Lung (tissue), 12 donors: ENCODE data around the gene MECP2. TPM values are rescaled to one million over a fixed set of nuclear protein-coding genes. Genes with fewer than 3 reads are reported as not detected.

Experiments used
- ATAC-seq: fragments of 200-7000 bp; cut with Tn5 transposase; one replicate; pipeline ENCODE4 v1.9.1; 2020; ENCODE audit warnings: moderate number of reproducible peaks; ENCODE audit not compliant: insufficient read depth, low FRiP score
- DNase-seq, 3 donors: peaks; one replicate each; pipeline ENCODE4 v3.0.0-alpha.2; 2013 to 2017
- H3K27ac ChIP-seq, 2 donors: one replicate each; pipeline ENCODE4 v1.5.1; 2013; ENCODE audit warnings: mild to moderate bottlenecking in 2 of 2, moderate library complexity in 2 of 2, control low read depth in 1 of 2, inconsistent platforms in 1 of 2, low read depth in 1 of 2, low read length in 1 of 2
- H3K27me3 ChIP-seq, 3 donors: one replicate each; pipeline ENCODE4 v1.5.1; 2013; ENCODE audit warnings: low read length in 2 of 3; ENCODE audit not compliant: control insufficient read depth in 3 of 3, insufficient read depth in 3 of 3
- H3K36me3 ChIP-seq, 4 donors: one replicate each; pipeline ENCODE4 v1.5.1; 2013; ENCODE audit warnings: low read length in 4 of 4, mild to moderate bottlenecking in 1 of 4, moderate library complexity in 1 of 4; ENCODE audit not compliant: control insufficient read depth in 4 of 4, insufficient read depth in 4 of 4
- H3K4me1 ChIP-seq, 5 donors: one replicate each; pipeline ENCODE4 v1.5.1; 2013; ENCODE audit warnings: low read length in 5 of 5, mild to moderate bottlenecking in 2 of 5, moderate library complexity in 1 of 5; ENCODE audit not compliant: control insufficient read depth in 5 of 5, insufficient read depth in 5 of 5
- H3K4me3 ChIP-seq: one replicate; pipeline ENCODE4 v1.5.1; 2013; ENCODE audit warnings: mild to moderate bottlenecking, control low read depth, moderate library complexity
- H3K9ac ChIP-seq, 2 donors: one replicate each; pipeline ENCODE4 v1.5.1; 2013; ENCODE audit warnings: low read length in 2 of 2, control low read depth in 1 of 2; ENCODE audit not compliant: insufficient read depth in 1 of 2
- H3K9me3 ChIP-seq, 4 donors: one replicate each; pipeline ENCODE4 v1.5.1; 2013; ENCODE audit warnings: low read length in 3 of 4, mild to moderate bottlenecking in 1 of 4, moderate library complexity in 1 of 4; ENCODE audit not compliant: control insufficient read depth in 4 of 4, insufficient read depth in 3 of 4
- WGBS, 2 donors: extraction: QIAGEN DNeasy Blood & Tissue Kit; methylation state at CpG; one replicate each; pipeline ENCODE4 v1.1.7; 2013; 5-methylcytosine and 5-hydroxymethylcytosine counted together
- polyA plus RNA-seq, 2 donors: library from polyadenylated mRNA; stranded (reverse); fragments of 200-250 nt; gene quantifications; one replicate each; pipeline ENCODE4 v1.2.1, GENCODE V29; 2013
- total RNA-seq, 2 donors: library from RNA; depleted of rRNA in 1 of 2; stranded (reverse); fragments of >200 nt in 1 of 2; gene quantifications; one replicate each; pipeline ENCODE4 v1.2.1, GENCODE V29; 2014 to 2021
- TF ChIP-seq, protein P1 (sequence below): IDR thresholded peaks from 2 replicates; pipeline ENCODE4 v1.5.1; 2012; ENCODE audit warnings: mild to moderate bottlenecking; ENCODE audit errors: control extremely low read depth, extremely low read depth
- donor health status: control.
- donor health status: control.
- donor health status: Bipolar disorder and iron deficiency.
- donor health status: healthy.
- donor health status: DM: yes; HTN: yes; CAD: no.

Gene MECP2
- total and polyA plus RNA-seq, 4 donors = 20.4 to 62.9 (median 38.9) TPM

DNA sequence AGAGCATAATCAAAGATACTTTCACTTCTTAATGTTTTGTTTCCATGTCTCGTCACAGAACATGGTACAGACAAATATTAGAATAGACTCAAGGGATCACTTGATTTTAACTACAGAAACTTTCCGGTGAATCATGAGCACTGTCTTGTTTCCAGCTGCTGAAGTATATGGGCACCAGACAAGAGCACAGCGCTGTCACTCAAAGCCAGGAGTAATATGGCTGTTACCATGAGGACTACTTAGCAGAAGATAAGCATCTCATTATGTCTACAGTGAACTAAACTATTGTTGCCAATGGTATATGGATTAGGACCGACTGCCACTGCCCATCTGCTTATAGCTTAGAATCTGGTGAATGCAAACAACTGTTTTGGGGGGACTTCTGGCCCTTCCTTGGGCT, 34.3 kb downstream of the MECP2 start:
- Histone ChIP-seq H3K9ac (no peak overlapping the region), H3K27me3 (peaks cover 0 to 7% (median 0%) of the 10 kb centered on the region in 3 donors), H3K9me3 (no peaks in the 10 kb centered on the region), H3K4me3 (no peak overlapping the region), H3K36me3 (no peaks in the 10 kb centered on the region), H3K27ac (no peak overlapping the region), H3K4me1 (peaks cover 0 to 30% (median 5%) of the 10 kb centered on the region in 5 donors)
- DNase-seq (no peak), ATAC-seq (no peak)
- TF ChIP-seq, protein P1, sequence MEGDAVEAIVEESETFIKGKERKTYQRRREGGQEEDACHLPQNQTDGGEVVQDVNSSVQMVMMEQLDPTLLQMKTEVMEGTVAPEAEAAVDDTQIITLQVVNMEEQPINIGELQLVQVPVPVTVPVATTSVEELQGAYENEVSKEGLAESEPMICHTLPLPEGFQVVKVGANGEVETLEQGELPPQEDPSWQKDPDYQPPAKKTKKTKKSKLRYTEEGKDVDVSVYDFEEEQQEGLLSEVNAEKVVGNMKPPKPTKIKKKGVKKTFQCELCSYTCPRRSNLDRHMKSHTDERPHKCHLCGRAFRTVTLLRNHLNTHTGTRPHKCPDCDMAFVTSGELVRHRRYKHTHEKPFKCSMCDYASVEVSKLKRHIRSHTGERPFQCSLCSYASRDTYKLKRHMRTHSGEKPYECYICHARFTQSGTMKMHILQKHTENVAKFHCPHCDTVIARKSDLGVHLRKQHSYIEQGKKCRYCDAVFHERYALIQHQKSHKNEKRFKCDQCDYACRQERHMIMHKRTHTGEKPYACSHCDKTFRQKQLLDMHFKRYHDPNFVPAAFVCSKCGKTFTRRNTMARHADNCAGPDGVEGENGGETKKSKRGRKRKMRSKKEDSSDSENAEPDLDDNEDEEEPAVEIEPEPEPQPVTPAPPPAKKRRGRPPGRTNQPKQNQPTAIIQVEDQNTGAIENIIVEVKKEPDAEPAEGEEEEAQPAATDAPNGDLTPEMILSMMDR = no peak
- 73 to 83% methylated on average over 4 of the region's 4 CpGs for WGBS, 2 donors

DNA sequence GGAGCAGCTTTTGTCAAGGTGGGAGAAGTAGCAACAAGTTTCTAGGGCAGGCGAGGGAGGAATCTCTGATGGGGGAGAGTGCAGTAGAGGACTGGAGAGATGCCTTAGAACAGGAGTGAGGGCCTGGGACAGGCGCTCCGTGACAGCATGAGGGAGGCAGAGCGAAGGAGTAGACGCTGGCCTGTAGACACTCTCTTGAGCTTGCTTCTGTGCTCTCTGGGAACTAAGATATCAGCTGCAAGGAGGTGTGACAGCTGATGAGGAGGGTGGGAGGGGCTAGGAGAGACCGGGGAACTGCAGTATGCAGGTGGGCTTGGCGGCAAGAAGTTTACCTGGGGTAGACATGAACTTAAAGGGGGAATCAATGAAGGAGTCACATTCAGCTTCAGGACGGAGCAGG, 35.7 kb downstream of the MECP2 start:
- ATAC-seq (no peak), DNase-seq (no peak)
- no peaks in the 10 kb centered on the region for H3K36me3 ChIP-seq
- TF ChIP-seq, protein P1 = no peak
- H3K9ac ChIP-seq = no peak overlapping the region
- H3K4me1 ChIP-seq = peaks cover 0 to 37% (median 5%) of the 10 kb centered on the region in 5 donors
- WGBS, 2 donors = 82 to 84% methylated on average over 8 of the region's 8 CpGs
- H3K27ac ChIP-seq = no peak overlapping the region
- H3K4me3 ChIP-seq = no peak overlapping the region
- peaks cover 0 to 1% (median 0%) of the 10 kb centered on the region in 4 donors for H3K9me3 ChIP-seq
- peaks cover 0 to 7% (median 0%) of the 10 kb centered on the region in 3 donors for H3K27me3 ChIP-seq

DNA sequence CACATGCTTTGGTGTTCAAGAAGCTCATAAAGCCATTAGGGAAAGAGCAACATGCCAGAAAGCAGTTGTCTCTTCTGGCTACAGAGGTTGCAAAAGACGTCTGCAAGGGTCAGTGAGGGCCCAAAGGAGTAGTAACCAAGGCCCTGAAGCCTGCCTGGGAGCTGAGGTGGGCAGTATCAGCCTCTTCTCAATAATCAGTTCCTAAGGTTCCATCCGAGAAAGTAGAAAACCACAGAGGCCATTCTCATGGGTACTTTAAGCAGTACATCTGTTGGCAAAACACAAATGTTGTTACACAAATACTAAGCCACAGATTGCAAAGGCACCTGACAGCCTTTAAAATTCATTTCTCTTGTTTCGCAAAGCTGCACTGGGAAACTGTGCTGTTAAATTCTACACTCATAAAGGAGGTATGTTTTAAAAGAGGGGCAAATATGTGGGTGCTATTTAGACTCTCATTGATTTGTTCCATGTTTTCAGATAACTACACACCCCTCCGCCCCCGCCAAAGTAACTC, 37.7 kb downstream of the MECP2 start:
- Histone ChIP-seq H3K4me3 (no peak overlapping the region), H3K36me3 (peaks cover 0 to 3% (median 0%) of the 10 kb centered on the region in 4 donors), H3K9ac (no peak overlapping the region), H3K27me3 (peaks cover 0 to 7% (median 2%) of the 10 kb centered on the region in 3 donors), H3K4me1 (peaks cover 0 to 35% (median 5%) of the 10 kb centered on the region in 5 donors), H3K9me3 (peaks cover 0 to 1% (median 0%) of the 10 kb centered on the region in 4 donors), H3K27ac (no peak overlapping the region)
- WGBS, 2 donors = 56 to 72% methylated on average over 5 of the region's 5 CpGs
- ATAC-seq = no peak
- DNase-seq = no peak
- TF ChIP-seq, protein P1 = no peak

DNA sequence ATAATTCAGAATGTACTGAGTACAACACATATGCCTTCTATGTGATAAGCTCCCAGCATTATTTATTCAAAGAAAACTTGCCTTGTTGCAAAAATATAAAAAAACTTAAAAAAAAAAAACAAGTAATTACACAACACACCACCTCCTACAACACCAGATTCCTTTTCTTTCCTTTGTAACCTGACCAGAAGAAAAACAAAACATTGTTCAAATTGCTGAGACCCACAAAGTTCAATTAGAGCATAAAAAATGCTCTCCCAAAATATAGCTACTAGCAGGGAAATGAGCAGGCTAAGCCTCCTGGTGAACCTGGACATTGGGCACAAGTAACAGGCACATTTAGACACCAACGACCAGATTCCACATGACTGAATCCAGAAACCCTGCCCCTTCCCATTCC, 38.3 kb downstream of the MECP2 start:
- no peak for DNase-seq
- Histone ChIP-seq H3K27ac (no peak overlapping the region), H3K4me1 (peaks cover 0 to 29% (median 5%) of the 10 kb centered on the region in 5 donors), H3K4me3 (no peak overlapping the region), H3K36me3 (peaks cover 0 to 3% (median 0%) of the 10 kb centered on the region in 4 donors), H3K9ac (no peak overlapping the region), H3K27me3 (peaks cover 0 to 7% (median 2%) of the 10 kb centered on the region in 3 donors), H3K9me3 (peaks cover 0 to 1% (median 0%) of the 10 kb centered on the region in 4 donors)
- no peak for ATAC-seq
- 33 to 38% methylated on average over 1 of the region's 1 CpG for WGBS, 2 donors
- TF ChIP-seq, protein P1 = no peak
